ENCODE data around the gene CNPY2. TPM values are rescaled to one million over a fixed set of nuclear protein-coding genes. Genes with fewer than 3 reads are reported as not detected.

Gene CNPY2
- total and polyA plus RNA-seq, 2 of the 13 experiments (the other 11 are each of a cell fraction or from before 2014, with no cell fraction given) = 285 to 356 TPM

- TF ChIP-seq ZNF276 (CRISPR knock-in tag; IDR thresholded peaks at IDR 0.05; ENCODE audit: low read depth) = no peak; the same call in 1 of the 2 replicates
- no peak for TF ChIP-seq MBD4 (IDR thresholded peaks at IDR 0.05; ENCODE audit: borderline replicate concordance, low read length)
- TF ChIP-seq RFXAP (CRISPR knock-in tag; IDR thresholded peaks at IDR 0.05; ENCODE audit: borderline replicate concordance) = peak; percentile 98
- TF ChIP-seq ZNF619 (CRISPR knock-in tag; IDR thresholded peaks at IDR 0.05) = peak; percentile 93
- TF ChIP-seq TIGD3 (CRISPR knock-in tag; IDR thresholded peaks at IDR 0.05; ENCODE audit: borderline replicate concordance) = peak; percentile 45; the same call in 1 of the 2 replicates
- 0 out of 2 replicates have a peak, but pooled peaks have one; percentile 14 for TF ChIP-seq BHLHE40 (IDR thresholded peaks at IDR 0.05; ENCODE audit: low read length)
- TF ChIP-seq, protein P1, sequence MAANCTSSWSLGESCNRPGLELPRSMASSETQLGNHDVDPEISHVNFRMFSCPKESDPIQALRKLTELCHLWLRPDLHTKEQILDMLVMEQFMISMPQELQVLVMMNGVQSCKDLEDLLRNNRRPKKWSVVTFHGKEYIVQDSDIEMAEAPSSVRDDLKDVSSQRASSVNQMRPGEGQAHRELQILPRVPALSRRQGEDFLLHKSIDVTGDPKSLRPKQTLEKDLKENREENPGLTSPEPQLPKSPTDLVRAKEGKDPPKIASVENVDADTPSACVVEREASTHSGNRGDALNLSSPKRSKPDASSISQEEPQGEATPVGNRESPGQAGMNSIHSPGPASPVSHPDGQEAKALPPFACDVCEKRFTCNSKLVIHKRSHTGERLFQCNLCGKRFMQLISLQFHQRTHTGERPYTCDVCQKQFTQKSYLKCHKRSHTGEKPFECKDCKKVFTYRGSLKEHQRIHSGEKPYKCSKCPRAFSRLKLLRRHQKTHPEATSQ (CRISPR knock-in tag; IDR thresholded peaks at IDR 0.05; ENCODE audit: borderline replicate concordance) = peak; percentile 74; the same call in 1 of the 2 replicates
- TF ChIP-seq ZBTB14 (CRISPR knock-in tag; IDR thresholded peaks at IDR 0.05) = peak; percentile 95
- 0 out of 2 replicates have a peak, but pooled peaks have one; percentile 51 for TF ChIP-seq ARNTL (CRISPR knock-in tag; IDR thresholded peaks at IDR 0.05)
- no peak for TF ChIP-seq ZNF468 (CRISPR knock-in tag; IDR thresholded peaks at IDR 0.05)
- peak; percentile 52; the same call in 1 of the 2 replicates for TF ChIP-seq SP2 (CRISPR knock-in tag; IDR thresholded peaks at IDR 0.05)
- 0 out of 2 replicates have a peak, but pooled peaks have one; percentile 25 for TF ChIP-seq DDIT3 (CRISPR knock-in tag; IDR thresholded peaks at IDR 0.05)
- TF ChIP-seq FOSL2 (CRISPR knock-in tag; IDR thresholded peaks at IDR 0.05) = peak; percentile 9; the same call in 1 of the 2 replicates
- peak; percentile 69; the same call in 1 of the 2 replicates for TF ChIP-seq ZBTB26 (CRISPR knock-in tag; IDR thresholded peaks at IDR 0.05; ENCODE audit: borderline replicate concordance)
- TF ChIP-seq, protein P2, sequence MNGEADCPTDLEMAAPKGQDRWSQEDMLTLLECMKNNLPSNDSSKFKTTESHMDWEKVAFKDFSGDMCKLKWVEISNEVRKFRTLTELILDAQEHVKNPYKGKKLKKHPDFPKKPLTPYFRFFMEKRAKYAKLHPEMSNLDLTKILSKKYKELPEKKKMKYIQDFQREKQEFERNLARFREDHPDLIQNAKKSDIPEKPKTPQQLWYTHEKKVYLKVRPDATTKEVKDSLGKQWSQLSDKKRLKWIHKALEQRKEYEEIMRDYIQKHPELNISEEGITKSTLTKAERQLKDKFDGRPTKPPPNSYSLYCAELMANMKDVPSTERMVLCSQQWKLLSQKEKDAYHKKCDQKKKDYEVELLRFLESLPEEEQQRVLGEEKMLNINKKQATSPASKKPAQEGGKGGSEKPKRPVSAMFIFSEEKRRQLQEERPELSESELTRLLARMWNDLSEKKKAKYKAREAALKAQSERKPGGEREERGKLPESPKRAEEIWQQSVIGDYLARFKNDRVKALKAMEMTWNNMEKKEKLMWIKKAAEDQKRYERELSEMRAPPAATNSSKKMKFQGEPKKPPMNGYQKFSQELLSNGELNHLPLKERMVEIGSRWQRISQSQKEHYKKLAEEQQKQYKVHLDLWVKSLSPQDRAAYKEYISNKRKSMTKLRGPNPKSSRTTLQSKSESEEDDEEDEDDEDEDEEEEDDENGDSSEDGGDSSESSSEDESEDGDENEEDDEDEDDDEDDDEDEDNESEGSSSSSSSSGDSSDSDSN (CRISPR knock-in tag; IDR thresholded peaks at IDR 0.05) = peak; percentile 92
- TF ChIP-seq ZNF20 (CRISPR knock-in tag; IDR thresholded peaks at IDR 0.05) = no peak
These were observed 48.9 kb downstream of the CNPY2 start, which contains the start of gene COQ10A (continued) for GRCh38 chr12:56266693-56267442.

Data from HepG2 (cell line).